Activated naive CD8-positive, alpha-beta T cell treated with anti-CD3 and anti-CD28 coated beads for 36 hours (primary cell): ENCODE results near the gene LIPT2. TPM values are rescaled to one million over a fixed set of nuclear protein-coding genes. Genes with fewer than 3 reads are reported as not detected.
"Not testable (repeated sequence)": the region's sequence is repeated elsewhere in the genome, so short reads cannot be mapped to it uniquely, and the experiment has no call there.

ENCODE experiments used
- DNase-seq: peaks from one replicate; pipeline ENCODE4 v3.0.0; 2021
- H3K27ac Mint-ChIP-seq: one replicate; pipeline ENCODE4 v1.8.0; 2022; ENCODE audit warnings: mild to moderate bottlenecking, moderate library complexity, mixed read lengths
- H3K27me3 Mint-ChIP-seq: one replicate; pipeline ENCODE4 v1.8.0; 2022; ENCODE audit warnings: mild to moderate bottlenecking, mixed read lengths
- H3K36me3 Mint-ChIP-seq: one replicate; pipeline ENCODE4 v1.8.0; 2021; ENCODE audit warnings: mild to moderate bottlenecking, mixed read lengths
- H3K4me1 Mint-ChIP-seq: one replicate; pipeline ENCODE4 v1.8.0; 2021; ENCODE audit warnings: mixed read lengths
- H3K4me3 Mint-ChIP-seq: one replicate; pipeline ENCODE4 v1.8.0; 2022; ENCODE audit warnings: mild to moderate bottlenecking, moderate library complexity, mixed read lengths
- H3K9me3 Mint-ChIP-seq: one replicate; pipeline ENCODE4 v1.8.0; 2022; ENCODE audit warnings: mixed read lengths
- total RNA-seq, 2 experiments: library from RNA; stranded (reverse); gene quantifications; one replicate each; pipeline ENCODE4 v1.2.3, GENCODE V29; 2021

Gene LIPT2
- total RNA-seq, 2 experiments from 2014 or later = 4.2 to 6.0 TPM

- H3K27me3 Mint-ChIP-seq = peaks cover 8% of the 10 kb centered on the region
- no peak for DNase-seq
Measured at GRCh38 chr11:74520316-74520715, 26.8 kb upstream of the LIPT2 start.

GRCh38 chr11:74519710-74520109 lies 26.2 kb upstream of the LIPT2 start:
- Mint-ChIP-seq H3K4me1 (no peaks in the 10 kb centered on the region), H3K9me3 (peaks cover 9% of the 10 kb centered on the region), H3K27ac (no peak overlapping the region), H3K4me3 (no peak overlapping the region), H3K27me3 (peaks cover 10% of the 10 kb centered on the region), H3K36me3 (no peaks in the 10 kb centered on the region)
- no peak for DNase-seq

More at GRCh38 chr11:74520316-74520715, 26.8 kb upstream of the LIPT2 start:
- Mint-ChIP-seq H3K4me3 (no peak overlapping the region), H3K27ac (no peak overlapping the region), H3K4me1 (no peaks in the 10 kb centered on the region), H3K36me3 (no peaks in the 10 kb centered on the region), H3K9me3 (peaks cover 5% of the 10 kb centered on the region)

GRCh38 chr11:74517592-74517991 lies 24.1 kb upstream of the LIPT2 start:
- H3K27ac Mint-ChIP-seq, H3K4me1 Mint-ChIP-seq, H3K27me3 Mint-ChIP-seq, H3K36me3 Mint-ChIP-seq, H3K4me3 Mint-ChIP-seq, DNase-seq: not testable (repeated sequence)
- peaks cover 11% of the 10 kb centered on the region for H3K9me3 Mint-ChIP-seq

- no peaks in the 10 kb centered on the region for H3K4me1 Mint-ChIP-seq
- H3K9me3 Mint-ChIP-seq = peaks cover 6% of the 10 kb centered on the region
- H3K4me3 Mint-ChIP-seq = no peak overlapping the region
- no peaks in the 10 kb centered on the region for H3K36me3 Mint-ChIP-seq
- no peak overlapping the region for H3K27ac Mint-ChIP-seq
- no peaks in the 10 kb centered on the region for H3K27me3 Mint-ChIP-seq
- no peak for DNase-seq
Measured at GRCh38 chr11:74507582-74507981, 14.1 kb upstream of the LIPT2 start.

- Mint-ChIP-seq H3K27ac (no peak overlapping the region), H3K27me3 (no peaks in the 10 kb centered on the region), H3K36me3 (peaks cover 2% of the 10 kb centered on the region), H3K4me3 (no peak overlapping the region), H3K9me3 (peaks cover 7% of the 10 kb centered on the region), H3K4me1 (no peaks in the 10 kb centered on the region)
- no peak for DNase-seq
Measured at GRCh38 chr11:74506823-74507222, 13.3 kb upstream of the LIPT2 start.

GRCh38 chr11:74505911-74506310 lies 12.4 kb upstream of the LIPT2 start:
- no peak for DNase-seq
- H3K27me3 Mint-ChIP-seq = no peaks in the 10 kb centered on the region
- no peak overlapping the region for H3K4me3 Mint-ChIP-seq
- no peak overlapping the region for H3K27ac Mint-ChIP-seq
- peaks cover 2% of the 10 kb centered on the region for H3K36me3 Mint-ChIP-seq
- H3K9me3 Mint-ChIP-seq = peaks cover 7% of the 10 kb centered on the region
- H3K4me1 Mint-ChIP-seq = no peaks in the 10 kb centered on the region

- H3K27me3 Mint-ChIP-seq = no peaks in the 10 kb centered on the region
- no peak overlapping the region for H3K4me3 Mint-ChIP-seq
- no peak overlapping the region for H3K27ac Mint-ChIP-seq
- H3K36me3 Mint-ChIP-seq = peaks cover 2% of the 10 kb centered on the region
- no peaks in the 10 kb centered on the region for H3K4me1 Mint-ChIP-seq
- no peak for DNase-seq
- H3K9me3 Mint-ChIP-seq = peaks cover 7% of the 10 kb centered on the region
Measured at GRCh38 chr11:74504100-74504691, 10.7 kb upstream of the LIPT2 start.

- no peak overlapping the region for H3K27ac Mint-ChIP-seq
- no peak for DNase-seq
- H3K9me3 Mint-ChIP-seq = no peaks in the 10 kb centered on the region
- H3K36me3 Mint-ChIP-seq = no peaks in the 10 kb centered on the region
- H3K27me3 Mint-ChIP-seq = no peaks in the 10 kb centered on the region
- H3K4me3 Mint-ChIP-seq = no peak overlapping the region
- peaks cover 15% of the 10 kb centered on the region for H3K4me1 Mint-ChIP-seq
Measured at GRCh38 chr11:74494916-74495315, 1.4 kb upstream of the LIPT2 start.

GRCh38 chr11:74493791-74494630 lies 487 bp upstream of the LIPT2 start:
- H3K27ac Mint-ChIP-seq = peak overlapping the region; percentile 84
- peak overlapping the region; percentile 83 for H3K4me3 Mint-ChIP-seq
- no peaks in the 10 kb centered on the region for H3K9me3 Mint-ChIP-seq
- DNase-seq = no peak
- H3K36me3 Mint-ChIP-seq = no peaks in the 10 kb centered on the region
- peaks cover 15% of the 10 kb centered on the region for H3K4me1 Mint-ChIP-seq
- no peaks in the 10 kb centered on the region for H3K27me3 Mint-ChIP-seq

GRCh38 chr11:74492084-74492483 lies 1.4 kb downstream of the LIPT2 start:
- no peaks in the 10 kb centered on the region for H3K36me3 Mint-ChIP-seq
- H3K4me1 Mint-ChIP-seq = peaks cover 15% of the 10 kb centered on the region
- no peaks in the 10 kb centered on the region for H3K27me3 Mint-ChIP-seq
- no peak for DNase-seq
- H3K27ac Mint-ChIP-seq = peak overlapping the region; percentile 88
- no peaks in the 10 kb centered on the region for H3K9me3 Mint-ChIP-seq
- peak overlapping the region; percentile 79 for H3K4me3 Mint-ChIP-seq

GRCh38 chr11:74490941-74491340 lies 2.6 kb downstream of the LIPT2 start:
- H3K4me1 Mint-ChIP-seq = peaks cover 15% of the 10 kb centered on the region
- no peak overlapping the region for H3K4me3 Mint-ChIP-seq
- no peaks in the 10 kb centered on the region for H3K27me3 Mint-ChIP-seq
- H3K9me3 Mint-ChIP-seq = no peaks in the 10 kb centered on the region
- no peaks in the 10 kb centered on the region for H3K36me3 Mint-ChIP-seq
- DNase-seq = no peak
- no peak overlapping the region for H3K27ac Mint-ChIP-seq

- Mint-ChIP-seq H3K27ac (no peak overlapping the region), H3K9me3 (no peaks in the 10 kb centered on the region), H3K4me3 (no peak overlapping the region), H3K27me3 (no peaks in the 10 kb centered on the region), H3K4me1 (peaks cover 14% of the 10 kb centered on the region), H3K36me3 (no peaks in the 10 kb centered on the region)
- DNase-seq = no peak
Measured at GRCh38 chr11:74487875-74488274, 5.6 kb downstream of the LIPT2 start.

GRCh38 chr11:74485868-74486267 lies 7.7 kb downstream of the LIPT2 start:
- Mint-ChIP-seq H3K9me3 (no peaks in the 10 kb centered on the region), H3K4me1 (peaks cover 4% of the 10 kb centered on the region), H3K4me3 (no peak overlapping the region), H3K36me3 (no peaks in the 10 kb centered on the region), H3K27ac (no peak overlapping the region), H3K27me3 (no peaks in the 10 kb centered on the region)
- no peak for DNase-seq

GRCh38 chr11:74480688-74481417 lies 12.7 kb downstream of the LIPT2 start:
- H3K27ac Mint-ChIP-seq = no peak overlapping the region
- no peaks in the 10 kb centered on the region for H3K9me3 Mint-ChIP-seq
- peaks cover 4% of the 10 kb centered on the region for H3K4me1 Mint-ChIP-seq
- no peaks in the 10 kb centered on the region for H3K27me3 Mint-ChIP-seq
- no peaks in the 10 kb centered on the region for H3K36me3 Mint-ChIP-seq
- no peak overlapping the region for H3K4me3 Mint-ChIP-seq
- no peak for DNase-seq

GRCh38 chr11:74479732-74480123 lies 13.8 kb downstream of the LIPT2 start:
- no peak overlapping the region for H3K27ac Mint-ChIP-seq
- no peaks in the 10 kb centered on the region for H3K4me1 Mint-ChIP-seq
- no peaks in the 10 kb centered on the region for H3K27me3 Mint-ChIP-seq
- H3K9me3 Mint-ChIP-seq = no peaks in the 10 kb centered on the region
- DNase-seq = no peak
- H3K4me3 Mint-ChIP-seq = no peak overlapping the region
- no peaks in the 10 kb centered on the region for H3K36me3 Mint-ChIP-seq
